A673 (cell line): ENCODE data around the gene LMTK2. TPM values are rescaled to one million over a fixed set of nuclear protein-coding genes. Genes with fewer than 3 reads are reported as not detected.

Experiments used
- BruUV-seq: library from RNA; stranded (reverse); fragments of 400-500 nt; replicated peaks from 2 replicates; lab custom pipeline; 2021; lab: Mats Ljungman, UMichigan
- CTCF ChIA-PET: fragments of 300-600 bp; sonication (Branson Sonifier 250); formaldehyde crosslinking; loops from one replicate; lab custom pipeline; 2022; ENCODE audit warnings: antibody characterized with exemption; lab: Charles Lee
- POLR2A ChIA-PET: fragments of 300-600 bp; sonication (Branson Sonifier 250); formaldehyde crosslinking; loops from one replicate; lab custom pipeline; 2022; ENCODE audit warnings: antibody characterized with exemption; ENCODE audit not compliant: low non-redundant PET; lab: Charles Lee
- DNase-seq: peaks from one replicate; pipeline ENCODE4 v3.0.0-alpha.2; 2015; ENCODE audit warnings: low spot score
- H3K27ac ChIP-seq: fragments of 200-600 bp; sonication (generic); 2 replicates; pipeline ENCODE4 v1.5.1; 2016; ENCODE audit warnings: mixed run types, low read depth, mild to moderate bottlenecking, mixed read lengths, antibody characterized with exemption, low read length; ENCODE audit not compliant: poor library complexity, severe bottlenecking
- H3K27me3 ChIP-seq: fragments of 200-600 bp; sonication (generic); replicated peaks from 2 replicates; pipeline ENCODE4 v1.6.1; 2017; ENCODE audit warnings: mixed run types, low read depth, mild to moderate bottlenecking, mixed read lengths, antibody characterized with exemption, low read length; ENCODE audit not compliant: insufficient read depth, poor library complexity
- H3K36me3 ChIP-seq: fragments of 200-600 bp; sonication (generic); 2 replicates; pipeline ENCODE4 v1.6.1; 2016; ENCODE audit warnings: mixed run types, mild to moderate bottlenecking, mixed read lengths, antibody characterized with exemption, low read length; ENCODE audit not compliant: insufficient read depth, poor library complexity, severe bottlenecking
- H3K4me1 ChIP-seq: fragments of 200-600 bp; sonication (generic); 2 replicates; pipeline ENCODE4 v1.6.1; 2017; ENCODE audit warnings: mixed run types, mild to moderate bottlenecking, mixed read lengths, antibody characterized with exemption, low read length; ENCODE audit not compliant: insufficient read depth, poor library complexity, severe bottlenecking
- H3K4me3 ChIP-seq: fragments of 200-600 bp; sonication (generic); 2 replicates; pipeline ENCODE4 v1.5.1; 2016; ENCODE audit warnings: low read depth, mixed run types, mild to moderate bottlenecking, mixed read lengths, low read length; ENCODE audit not compliant: poor library complexity, severe bottlenecking
- H3K9me3 ChIP-seq: fragments of 200-600 bp; sonication (generic); 2 replicates; pipeline ENCODE4 v1.6.1; 2016; ENCODE audit warnings: mixed run types, low read depth, mild to moderate bottlenecking, mixed read lengths, antibody characterized with exemption, low read length; ENCODE audit not compliant: poor library complexity, severe bottlenecking
- CTCF ChIP-seq: fragments of 300-800, 200-600 bp; sonication (generic); conservative IDR thresholded peaks from 2 replicates; pipeline ENCODE4 v1.5.1; 2017; ENCODE audit warnings: low read depth, mild to moderate bottlenecking, antibody characterized with exemption, low read length, moderate library complexity, mixed read lengths
- EZH2 ChIP-seq: fragments of 200-600 bp; sonication (generic); IDR thresholded peaks from 2 replicates; pipeline ENCODE4 v1.6.1; 2017; ENCODE audit warnings: borderline replicate concordance, low read depth, mild to moderate bottlenecking, mixed read lengths, antibody characterized with exemption, low read length; ENCODE audit not compliant: poor library complexity, severe bottlenecking
- intact Hi-C: fragments of 100-400 bp; cut with micrococcal nuclease; formaldehyde crosslinking; loops from one replicate; pipeline ENCODE4 v1.10.0; 2022; ENCODE audit not compliant: unreplicated experiment
- total RNA-seq: library from RNA; stranded (reverse); gene quantifications from 2 replicates; pipeline ENCODE4 v1.2.3, GENCODE V29; 2021

The LMTK2 gene
- total RNA-seq, 1 experiment from 2014 or later = 20.6 TPM

DNA sequence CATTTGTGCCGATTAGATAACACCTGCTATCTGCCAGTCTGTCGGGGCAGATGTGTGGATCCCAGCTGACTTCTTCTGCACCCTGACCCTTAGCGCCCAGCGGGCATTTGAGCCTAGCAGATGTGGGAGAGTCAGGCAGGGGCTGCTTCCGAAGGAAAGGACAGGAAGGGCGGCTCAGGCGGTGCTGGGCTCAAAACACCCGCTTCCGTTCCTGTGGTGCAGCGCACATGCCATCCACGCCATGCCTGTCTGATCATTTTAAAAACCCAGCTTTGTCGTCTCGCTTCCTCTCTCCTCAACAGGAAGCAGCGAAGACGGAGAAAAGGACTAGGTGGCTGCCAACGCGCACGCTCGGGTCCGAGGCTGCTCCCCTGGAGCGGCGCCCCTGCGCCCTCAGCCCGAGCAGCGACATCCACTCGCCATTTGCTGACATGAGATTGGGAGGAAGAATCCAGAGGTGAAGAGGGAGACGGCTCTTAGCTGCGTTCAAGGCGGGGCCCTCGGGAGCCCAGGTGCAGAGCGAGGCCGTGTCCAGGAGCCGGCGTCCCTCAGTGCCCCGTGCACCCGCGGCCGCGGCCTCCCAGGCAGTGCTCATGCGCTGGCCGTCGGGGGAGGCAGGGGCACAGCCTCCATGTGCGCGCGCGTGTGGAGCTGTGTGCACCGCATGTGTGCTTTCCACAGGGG lies 98.6 kb downstream of the LMTK2 start:
- H3K9me3 ChIP-seq = no peaks in the 10 kb centered on the region
- no peaks in the 10 kb centered on the region for H3K27me3 ChIP-seq
- no peak overlapping the region for H3K4me3 ChIP-seq
- TF ChIP-seq EZH2 (no peak), CTCF (no peak)
- ChIA-PET POLR2A (no interaction called here), CTCF (no interaction called here)
- no peak overlapping the region for H3K27ac ChIP-seq
- BruUV-seq = no TSS peak
- no peaks in the 10 kb centered on the region for H3K4me1 ChIP-seq
- DNase-seq = no peak
- intact Hi-C loops = no loop called here
- peaks cover 6% of the 10 kb centered on the region for H3K36me3 ChIP-seq

- no peak overlapping the region for H3K27ac ChIP-seq
- CTCF ChIA-PET = no interaction called here
- no peak overlapping the region for H3K4me3 ChIP-seq
- TF ChIP-seq CTCF (no peak), EZH2 (no peak)
- H3K4me1 ChIP-seq = no peaks in the 10 kb centered on the region
- POLR2A ChIA-PET = no interaction called here
- no TSS peak for BruUV-seq
- H3K9me3 ChIP-seq = no peaks in the 10 kb centered on the region
- DNase-seq = no peak
- no peaks in the 10 kb centered on the region for H3K27me3 ChIP-seq
- H3K36me3 ChIP-seq = peaks cover 6% of the 10 kb centered on the region
- intact Hi-C loops = no loop called here
These were observed 100.0 kb downstream of the LMTK2 start for GRCh38 chr7:98206451-98207330.

- intact Hi-C loops = no loop called here
- Histone ChIP-seq H3K9me3 (no peaks in the 10 kb centered on the region), H3K27ac (no peak overlapping the region), H3K27me3 (no peaks in the 10 kb centered on the region), H3K36me3 (peaks cover 6% of the 10 kb centered on the region), H3K4me3 (no peak overlapping the region), H3K4me1 (no peaks in the 10 kb centered on the region)
- TF ChIP-seq EZH2 (no peak), CTCF (no peak)
- no TSS peak for BruUV-seq
- ChIA-PET CTCF (no interaction called here), POLR2A (no interaction called here)
- no peak for DNase-seq
These were observed 102.7 kb downstream of the LMTK2 start for GRCh38 chr7:98209166-98209920.
